Effector CD4-positive, alpha-beta T cell (primary cell): Measurements from ENCODE around the gene CDC42BPG.

Experiments
- DNase-seq: peaks from one replicate; pipeline ENCODE4 v3.0.0-alpha.2; 2020

The CDC42BPG gene

GRCh38 chr11:64879244-64879900, 34.9 kb upstream of the CDC42BPG start:
- DNase-seq, result no peak

GRCh38 chr11:64878494-64879243, 34.2 kb upstream of the CDC42BPG start, which contains the start of gene EHD1:
Gene EHD1 (minus strand): TSS chr11:64878621. CDS start chr11:64878464, 157 bp downstream.
- peak; percentile 100 for DNase-seq

- no peak for DNase-seq
These were observed 33.7 kb upstream of the CDC42BPG start for GRCh38 chr11:64878223-64878493.

GRCh38 chr11:64877390-64878222, 33.2 kb upstream of the CDC42BPG start:
- no peak for DNase-seq

GRCh38 chr11:64876835-64877341, 32.4 kb upstream of the CDC42BPG start:
- no peak for DNase-seq

GRCh38 chr11:64876229-64876750, 31.8 kb upstream of the CDC42BPG start:
- no peak for DNase-seq

- no peak for DNase-seq
These were observed 31.1 kb upstream of the CDC42BPG start for GRCh38 chr11:64875369-64876228.

GRCh38 chr11:64874308-64875240, 30.1 kb upstream of the CDC42BPG start:
- DNase-seq, result peak; percentile 45

- DNase-seq, result no peak
These were observed 28.5 kb upstream of the CDC42BPG start for GRCh38 chr11:64872790-64873488.

- DNase-seq, result no peak
These were observed 27.0 kb upstream of the CDC42BPG start for GRCh38 chr11:64871492-64871891.

- DNase-seq, result no peak
These were observed 26.5 kb upstream of the CDC42BPG start for GRCh38 chr11:64870893-64871466.

- DNase-seq, result no peak
These were observed 25.9 kb upstream of the CDC42BPG start for GRCh38 chr11:64870176-64870892.

- no peak for DNase-seq
These were observed 25.2 kb upstream of the CDC42BPG start for GRCh38 chr11:64869571-64870175.

- peak; percentile 47 for DNase-seq
These were observed 24.6 kb upstream of the CDC42BPG start for GRCh38 chr11:64868904-64869570.

- no peak for DNase-seq
These were observed 23.5 kb upstream of the CDC42BPG start for GRCh38 chr11:64867748-64868462.

GRCh38 chr11:64866173-64866491, 21.7 kb upstream of the CDC42BPG start:
- no peak for DNase-seq

- no peak for DNase-seq
These were observed 21.1 kb upstream of the CDC42BPG start for GRCh38 chr11:64865286-64866172.
